NCI-H2171 (cell line): ENCODE results near the gene TP73.
"Not testable (repeated sequence)": the region's sequence is repeated elsewhere in the genome, so short reads cannot be mapped to it uniquely, and the experiment has no call there.

Source experiments
- DNase-seq: peaks from one replicate; lab custom pipeline; 2025; lab: John Stamatoyannopoulos, UW

TP73 gene

GRCh38 chr1:3618881-3619671, 33.2 kb upstream of the TP73 start:
- peak; percentile 59 for DNase-seq

GRCh38 chr1:3620708-3621107, 31.6 kb upstream of the TP73 start:
- no peak for DNase-seq

- DNase-seq, result not testable (repeated sequence)
Measured at GRCh38 chr1:3621151-3621671, 31.1 kb upstream of the TP73 start.

- DNase-seq, result not testable (repeated sequence)
Measured at GRCh38 chr1:3622102-3622501, 30.2 kb upstream of the TP73 start.

- DNase-seq, result no peak
Measured at GRCh38 chr1:3623441-3624199, 28.7 kb upstream of the TP73 start.

- DNase-seq, result peak; percentile 99
Measured at GRCh38 chr1:3624200-3625136, 27.8 kb upstream of the TP73 start, which contains the start of gene TPRG1L. TPRG1L (plus strand) TSS chr1:3625015; CDS start chr1:3625073, 58 bp downstream.

GRCh38 chr1:3625151-3625907, 27.0 kb upstream of the TP73 start:
- DNase-seq, result no peak

- no peak for DNase-seq
Measured at GRCh38 chr1:3626025-3626424, 26.3 kb upstream of the TP73 start.

GRCh38 chr1:3627515-3628253, 24.6 kb upstream of the TP73 start:
- no peak for DNase-seq

- DNase-seq, result no peak
Measured at GRCh38 chr1:3628445-3628844, 23.9 kb upstream of the TP73 start.

- no peak for DNase-seq
Measured at GRCh38 chr1:3629561-3630160, 22.7 kb upstream of the TP73 start.

GRCh38 chr1:3630161-3630611, 22.1 kb upstream of the TP73 start:
- no peak for DNase-seq

- DNase-seq, result no peak
Measured at GRCh38 chr1:3630914-3631313, 21.4 kb upstream of the TP73 start.

GRCh38 chr1:3631320-3632260, 20.7 kb upstream of the TP73 start:
- peak; percentile 39 for DNase-seq

- no peak for DNase-seq
Measured at GRCh38 chr1:3632298-3632697, 20.0 kb upstream of the TP73 start.

GRCh38 chr1:3632716-3633343, 19.5 kb upstream of the TP73 start:
- no peak for DNase-seq

GRCh38 chr1:3633344-3634058, 18.8 kb upstream of the TP73 start:
- no peak for DNase-seq
